Psoas muscle (tissue), 8 donors: ENCODE measurements around the gene SEC23B. TPM values are rescaled to one million over a fixed set of nuclear protein-coding genes. Genes with fewer than 3 reads are reported as not detected.

Experiments used
- ATAC-seq, 4 donors: fragments of 200-7000 bp; cut with Tn5 transposase; one replicate each; pipeline ENCODE4 v1.9.1; 2020; ENCODE audit warnings: moderate library complexity in 3 of 4, mild to moderate bottlenecking in 2 of 4
- DNase-seq, 2 donors: peaks; one replicate each; pipeline ENCODE4 v3.0.0-alpha.2; 2020
- H3K27ac ChIP-seq: fragments of 200-600 bp; one replicate; pipeline ENCODE4 v1.8.0; 2022
- H3K27me3 ChIP-seq, 3 donors: fragments of 200-600 bp in 1 of 3; one replicate each; pipeline versions ENCODE4 v1.6.1 to v1.8.0; 2013 to 2022; ENCODE audit warnings: low read length in 2 of 3, mild to moderate bottlenecking in 2 of 3, moderate library complexity in 1 of 3; ENCODE audit not compliant: insufficient read depth in 3 of 3
- H3K36me3 ChIP-seq, 2 donors: fragments of 200-600 bp in 1 of 2; one replicate each; pipeline versions ENCODE4 v1.6.1 to v1.8.0; 2013 to 2022; ENCODE audit warnings: low read depth in 1 of 2, mild to moderate bottlenecking in 1 of 2, moderate library complexity in 1 of 2; ENCODE audit not compliant: insufficient read depth in 1 of 2
- H3K4me1 ChIP-seq: fragments of 200-600 bp; one replicate; pipeline ENCODE4 v1.8.0; 2022
- H3K4me3 ChIP-seq: fragments of 200-600 bp; one replicate; pipeline ENCODE4 v1.8.0; 2022; ENCODE audit warnings: mild to moderate bottlenecking
- H3K9me3 ChIP-seq: fragments of 200-600 bp; one replicate; pipeline ENCODE4 v1.8.0; 2022
- CTCF ChIP-seq: fragments of 200-600 bp; IDR thresholded peaks from one replicate; pipeline ENCODE4 v1.8.0; 2022; ENCODE audit warnings: antibody characterized with exemption
- WGBS, 3 donors: extraction: QIAGEN DNeasy Blood & Tissue Kit; methylation state at CpG; one replicate each; pipeline versions ENCODE4 v1.1.6 to v1.1.7; 2013; 5-methylcytosine and 5-hydroxymethylcytosine counted together
- intact Hi-C, 2 donors: fragments of 100-400 bp; cut with DNase I; formaldehyde crosslinking; loops; one replicate each; pipeline versions ENCODE4 v1.11.0 to v1.14.2; 2022
- polyA plus RNA-seq, 3 donors: library from polyadenylated mRNA; stranded (reverse); fragments of 200-250 nt; gene quantifications; one replicate each; pipeline ENCODE4 v1.2.3, GENCODE V29; 2013
- total RNA-seq, 4 donors: library from RNA; stranded (reverse); fragmentation: NEBNext Ultra II Directional in 2 of 4; extraction: Animal tissue kit (Norgen Biotek cat#: 25700) in 2 of 4; gene quantifications; one replicate each; pipeline versions ENCODE4 v1.2.1 to v1.2.4, GENCODE V29; 2021 to 2023
- donor health status: healthy with polysubstance abuse.
- donor health status: DM: no; HTN: no; CAD: no; lungs with moderate emphysema.
- donor health status: Bipolar disorder and iron deficiency.
- donor health status: healthy.
- donor health status: DM: yes; HTN: yes; CAD: no.
- donor health status: DM: no; HTN: no; CAD: no.
- donor health status: DM: no; HTN: no; CAD: no.
- donor health status: DM: yes; HTN: yes; CAD: no.

Gene SEC23B
- total and polyA plus RNA-seq, 7 donors, result 3.1 to 14.0 (median 7.9) TPM

- H3K36me3 ChIP-seq, result peaks cover 6 to 31% of the 10 kb centered on the region in 2 donors
- ATAC-seq (no peak), DNase-seq (no peak)
- no peaks in the 10 kb centered on the region for H3K27me3 ChIP-seq
- intact Hi-C loops, result loop anchor here in 1 of 2 donors (10.0 kb wide), 1 partner anchor 1854 kb away; no protein-coding TSS in a partner anchor
- H3K9me3 ChIP-seq, result no peaks in the 10 kb centered on the region
- 89 to 100% (median 89%) methylated on average over 2 of the region's 2 CpGs for WGBS, 3 donors
- H3K4me1 ChIP-seq, result peaks cover 6% of the 10 kb centered on the region
- H3K4me3 ChIP-seq, result no peak overlapping the region
- H3K27ac ChIP-seq, result no peak overlapping the region
- no peak for TF ChIP-seq CTCF
Measured at GRCh38 chr20:18571009-18571408, 63.3 kb downstream of the SEC23B start.

GRCh38 chr20:18571578-18571977 lies 63.8 kb downstream of the SEC23B start:
- no peak overlapping the region for H3K27ac ChIP-seq
- 51 to 90% (median 77%) methylated on average over 2 of the region's 2 CpGs for WGBS, 3 donors

GRCh38 chr20:18577942-18578341 lies 70.2 kb downstream of the SEC23B start:
- H3K4me1 ChIP-seq, result no peaks in the 10 kb centered on the region
- 68 to 79% (median 68%) methylated on average over 6 of the region's 6 CpGs for WGBS, 3 donors

More at GRCh38 chr20:18571578-18571977, 63.8 kb downstream of the SEC23B start:
- Histone ChIP-seq H3K4me3 (no peak overlapping the region), H3K9me3 (no peaks in the 10 kb centered on the region), H3K36me3 (peaks cover 6 to 31% of the 10 kb centered on the region in 2 donors), H3K4me1 (peaks cover 6% of the 10 kb centered on the region), H3K27me3 (no peaks in the 10 kb centered on the region)
- no peak for ATAC-seq
- DNase-seq, result no peak
- intact Hi-C loops, result loop anchor here in 1 of 2 donors (10.0 kb wide), 1 partner anchor 1853 kb away; no protein-coding TSS in a partner anchor
- no peak for TF ChIP-seq CTCF

GRCh38 chr20:18578581-18578980 lies 70.8 kb downstream of the SEC23B start:
- ATAC-seq (no peak), DNase-seq (no peak)
- H3K4me1 ChIP-seq, result no peaks in the 10 kb centered on the region
- no peaks in the 10 kb centered on the region for H3K27me3 ChIP-seq
- no peak overlapping the region for H3K27ac ChIP-seq
- 77 to 80% (median 78%) methylated on average over 6 of the region's 6 CpGs for WGBS, 3 donors
- no peaks in the 10 kb centered on the region for H3K36me3 ChIP-seq
- H3K4me3 ChIP-seq, result no peak overlapping the region
- no peaks in the 10 kb centered on the region for H3K9me3 ChIP-seq
- intact Hi-C loops, result loop anchor here in 1 of 2 donors (10.0 kb wide), 1 partner anchor 1846 kb away; no protein-coding TSS in a partner anchor
- no peak for TF ChIP-seq CTCF

More at GRCh38 chr20:18577942-18578341, 70.2 kb downstream of the SEC23B start:
- no peak for DNase-seq
- ATAC-seq, result no peak
- intact Hi-C loops, result loop anchor here in 1 of 2 donors (10.0 kb wide), 1 partner anchor 1847 kb away; no protein-coding TSS in a partner anchor
- Histone ChIP-seq H3K27ac (no peak overlapping the region), H3K27me3 (no peaks in the 10 kb centered on the region), H3K36me3 (no peaks in the 10 kb centered on the region), H3K4me3 (no peak overlapping the region), H3K9me3 (no peaks in the 10 kb centered on the region)
- no peak for TF ChIP-seq CTCF

GRCh38 chr20:18580012-18580411 lies 72.3 kb downstream of the SEC23B start:
- Histone ChIP-seq H3K9me3 (no peaks in the 10 kb centered on the region), H3K27ac (no peak overlapping the region), H3K36me3 (no peaks in the 10 kb centered on the region), H3K27me3 (no peaks in the 10 kb centered on the region), H3K4me3 (no peak overlapping the region), H3K4me1 (no peaks in the 10 kb centered on the region)
- ATAC-seq, result no peak
- WGBS, 3 donors, result 90 to 94% (median 91%) methylated on average over 4 of the region's 4 CpGs
- DNase-seq, result no peak
- intact Hi-C loops, result no loop called here
- no peak for TF ChIP-seq CTCF
